H9 (cell line): ENCODE data around the gene APOBR. TPM values are rescaled to one million over a fixed set of nuclear protein-coding genes. Genes with fewer than 3 reads are reported as not detected.

Experiments
- DNase-seq: peaks from one replicate; pipeline ENCODE4 v3.0.0-alpha.2; 2017
- H2AFZ ChIP-seq: one replicate; pipeline ENCODE4 v1.6.1; 2013; ENCODE audit warnings: mild to moderate bottlenecking, low read length, control low read depth, moderate library complexity
- H2AK5ac ChIP-seq: 2 replicates; pipeline ENCODE4 v1.6.1; 2013; ENCODE audit warnings: low read length, control low read depth, mixed read lengths; ENCODE audit not compliant: insufficient read length
- H2BK120ac ChIP-seq: one replicate; pipeline ENCODE4 v1.6.1; 2013; ENCODE audit warnings: low read depth, mild to moderate bottlenecking, low read length, control low read depth, inconsistent platforms; ENCODE audit not compliant: poor library complexity, severe bottlenecking
- H2BK12ac ChIP-seq: 2 replicates; pipeline ENCODE4 v1.6.1; 2013; ENCODE audit warnings: low read length, control low read depth, mixed read lengths, low read depth; ENCODE audit not compliant: insufficient read length
- H2BK15ac ChIP-seq: 2 replicates; pipeline ENCODE4 v1.6.1; 2013; ENCODE audit warnings: low read depth, low read length, control low read depth
- H2BK20ac ChIP-seq: one replicate; pipeline ENCODE4 v1.6.1; 2013; ENCODE audit warnings: low read depth, mild to moderate bottlenecking, low read length, control low read depth, inconsistent platforms; ENCODE audit not compliant: poor library complexity, severe bottlenecking
- H2BK5ac ChIP-seq: 2 replicates; pipeline ENCODE4 v1.6.1; 2013; ENCODE audit warnings: low read length, control low read depth, mixed read lengths; ENCODE audit not compliant: insufficient read length
- H3K14ac ChIP-seq: 2 replicates; pipeline ENCODE4 v1.6.1; 2013; ENCODE audit warnings: low read length, control low read depth; ENCODE audit not compliant: insufficient read depth
- H3K18ac ChIP-seq: 2 replicates; pipeline ENCODE4 v1.6.1; 2013; ENCODE audit warnings: low read depth, mild to moderate bottlenecking, mixed read lengths, low read length, control low read depth; ENCODE audit not compliant: insufficient read length
- H3K23ac ChIP-seq: 2 replicates; pipeline ENCODE4 v1.6.1; 2013; ENCODE audit warnings: low read length, control low read depth, mixed read lengths, low read depth; ENCODE audit not compliant: insufficient read length
- H3K23me2 ChIP-seq: 2 replicates; pipeline ENCODE4 v1.6.1; 2013; ENCODE audit warnings: low read depth, mild to moderate bottlenecking, mixed read lengths, low read length, control low read depth; ENCODE audit not compliant: insufficient read length, poor library complexity, severe bottlenecking
- H3K27ac ChIP-seq: 2 replicates; pipeline ENCODE4 v1.5.1; 2013; ENCODE audit warnings: low read length, control low read depth, mixed read lengths, low read depth; ENCODE audit not compliant: insufficient read length
- H3K27me3 ChIP-seq: 2 replicates; pipeline ENCODE4 v1.6.1; 2013; ENCODE audit warnings: low read length, control low read depth, inconsistent platforms; ENCODE audit not compliant: insufficient read depth
- H3K4ac ChIP-seq: 2 replicates; pipeline ENCODE4 v1.6.1; 2013; ENCODE audit warnings: low read depth, mild to moderate bottlenecking, control low read depth, inconsistent platforms, low read length, moderate library complexity
- H3K4me1 ChIP-seq: 2 replicates; pipeline ENCODE4 v1.6.1; 2013; ENCODE audit warnings: low read length, control low read depth, inconsistent platforms; ENCODE audit not compliant: insufficient read depth
- H3K4me2 ChIP-seq: 2 replicates; pipeline ENCODE4 v1.6.1; 2013; ENCODE audit warnings: low read length, control low read depth, mixed read lengths; ENCODE audit not compliant: insufficient read length, insufficient read depth
- H3K56ac ChIP-seq: 2 replicates; pipeline ENCODE4 v1.6.1; 2013; ENCODE audit warnings: low read depth, mild to moderate bottlenecking, mixed read lengths, low read length, control low read depth; ENCODE audit not compliant: insufficient read length
- H3K79me1 ChIP-seq: 2 replicates; pipeline ENCODE4 v1.6.1; 2013; ENCODE audit warnings: low read depth, mild to moderate bottlenecking, moderate library complexity, low read length, control low read depth, inconsistent platforms; ENCODE audit not compliant: insufficient read depth, poor library complexity, severe bottlenecking
- H3K79me2 ChIP-seq: 2 replicates; pipeline ENCODE4 v1.6.1; 2013; ENCODE audit warnings: low read length, control low read depth, inconsistent platforms; ENCODE audit not compliant: insufficient read depth
- H3K9ac ChIP-seq: 2 replicates; pipeline ENCODE4 v1.6.1; 2013; ENCODE audit warnings: low read length, control low read depth, mixed read lengths; ENCODE audit not compliant: insufficient read length; ENCODE audit errors: extremely low read depth
- H3K9me3 ChIP-seq: one replicate; pipeline ENCODE4 v1.6.1; 2013; ENCODE audit warnings: low read depth, low read length, inconsistent platforms; ENCODE audit not compliant: control insufficient read depth
- H3T11ph ChIP-seq: one replicate; pipeline ENCODE4 v1.6.1; 2013; ENCODE audit warnings: mild to moderate bottlenecking, low read length, control low read depth, inconsistent platforms
- H4K20me1 ChIP-seq: one replicate; pipeline ENCODE4 v1.6.1; 2013; ENCODE audit not compliant: control insufficient read depth, insufficient read length, insufficient read depth
- H4K5ac ChIP-seq: 2 replicates; pipeline ENCODE4 v1.6.1; 2013; ENCODE audit warnings: low read depth, mild to moderate bottlenecking, mixed read lengths, low read length, control low read depth; ENCODE audit not compliant: insufficient read length
- H4K8ac ChIP-seq: replicated peaks from 2 replicates; pipeline ENCODE4 v1.6.1; 2013; ENCODE audit warnings: low read length, control low read depth, mixed read lengths, low read depth; ENCODE audit not compliant: insufficient read length
- H4K91ac ChIP-seq: 2 replicates; pipeline ENCODE4 v1.6.1; 2013; ENCODE audit warnings: low read depth, mild to moderate bottlenecking, moderate library complexity, mixed read lengths, low read length, control low read depth; ENCODE audit not compliant: insufficient read length
- H3K27ac Mint-ChIP-seq, 3 experiments: 2 replicates in 2 of 3; 3 replicates in 1 of 3; pipeline ENCODE4 v1.8.0; 2020 to 2021; ENCODE audit warnings: mixed read lengths in 3 of 3, mild to moderate bottlenecking in 1 of 3, moderate library complexity in 1 of 3
- H3K27me3 Mint-ChIP-seq: 2 replicates; pipeline ENCODE4 v1.8.0; 2021; ENCODE audit warnings: low read depth, mild to moderate bottlenecking, moderate library complexity, mixed read lengths
- H3K36me3 Mint-ChIP-seq, 3 experiments: 2 replicates in 2 of 3; 3 replicates in 1 of 3; pipeline ENCODE4 v1.8.0; 2020 to 2021; ENCODE audit warnings: low read depth in 3 of 3, mixed read lengths in 3 of 3; ENCODE audit not compliant: insufficient read depth in 1 of 3
- H3K4me1 Mint-ChIP-seq, 2 experiments: 2 replicates each; pipeline ENCODE4 v1.8.0; 2020; ENCODE audit warnings: mixed read lengths in 2 of 2
- H3K4me3 Mint-ChIP-seq, 2 experiments: 2 replicates in 1 of 2; 3 replicates in 1 of 2; pipeline ENCODE4 v1.8.0; 2020 to 2021; ENCODE audit warnings: mild to moderate bottlenecking in 2 of 2, mixed read lengths in 2 of 2, moderate library complexity in 1 of 2
- H3K9me3 Mint-ChIP-seq, 2 experiments: 2 replicates in 1 of 2; 3 replicates in 1 of 2; pipeline ENCODE4 v1.8.0; 2020; ENCODE audit warnings: mild to moderate bottlenecking in 2 of 2, mixed read lengths in 2 of 2, moderate library complexity in 1 of 2
- WGBS: extraction: QIAGEN DNeasy Blood & Tissue Kit; methylation state at CpG from one replicate; pipeline ENCODE4 v1.1.7; 2013; ENCODE audit warnings: missing lambda C conversion rate, low lambda C conversion rate, mixed read lengths; ENCODE audit not compliant: insufficient read length; ENCODE audit errors: extremely low coverage; 5-methylcytosine and 5-hydroxymethylcytosine counted together
- total RNA-seq: library from RNA; stranded (reverse); gene quantifications from 2 replicates; pipeline ENCODE4 v1.2.1, GENCODE V29; 2021
- TF ChIP-seq, protein P1 (sequence below): fragments of 200-600 bp; sonication (generic); conservative IDR thresholded peaks from 3 replicates; pipeline ENCODE4 v1.8.0; 2021; ENCODE audit warnings: antibody characterized with exemption, mild to moderate bottlenecking

The APOBR gene
- total RNA-seq, 1 experiment from 2014 or later, result not detected

GRCh38 chr16:28496844-28497243, 2.4 kb downstream of the APOBR start:
- no peak overlapping the region for H3K9ac ChIP-seq
- no peak overlapping the region for H3K4me3 Mint-ChIP-seq

More at GRCh38 chr16:28496844-28497243, 2.4 kb downstream of the APOBR start:
- H3K27me3 ChIP-seq, result no peaks in the 10 kb centered on the region
- H3K14ac ChIP-seq, result no peak overlapping the region
- no peak overlapping the region for H4K5ac ChIP-seq
- H3K4ac ChIP-seq, result no peak overlapping the region
- no peak overlapping the region for H3T11ph ChIP-seq
- no peaks in the 10 kb centered on the region for H3K4me1 ChIP-seq
- H2BK20ac ChIP-seq, result no peak overlapping the region
- no CpG with 5 or more reads among the region's 19 CpGs for WGBS
- H2BK12ac ChIP-seq, result no peak overlapping the region
- DNase-seq, result no peak
- no peak overlapping the region for H2AK5ac ChIP-seq
- H3K27ac ChIP-seq, result no peak overlapping the region
- peaks cover 23% of the 10 kb centered on the region for H3K27me3 Mint-ChIP-seq
- no peaks in the 10 kb centered on the region for H3K36me3 Mint-ChIP-seq
- H4K8ac ChIP-seq, result no peak overlapping the region
- no peak overlapping the region for H3K4me2 ChIP-seq
- H2AFZ ChIP-seq, result no peak overlapping the region
- TF ChIP-seq, protein P1, sequence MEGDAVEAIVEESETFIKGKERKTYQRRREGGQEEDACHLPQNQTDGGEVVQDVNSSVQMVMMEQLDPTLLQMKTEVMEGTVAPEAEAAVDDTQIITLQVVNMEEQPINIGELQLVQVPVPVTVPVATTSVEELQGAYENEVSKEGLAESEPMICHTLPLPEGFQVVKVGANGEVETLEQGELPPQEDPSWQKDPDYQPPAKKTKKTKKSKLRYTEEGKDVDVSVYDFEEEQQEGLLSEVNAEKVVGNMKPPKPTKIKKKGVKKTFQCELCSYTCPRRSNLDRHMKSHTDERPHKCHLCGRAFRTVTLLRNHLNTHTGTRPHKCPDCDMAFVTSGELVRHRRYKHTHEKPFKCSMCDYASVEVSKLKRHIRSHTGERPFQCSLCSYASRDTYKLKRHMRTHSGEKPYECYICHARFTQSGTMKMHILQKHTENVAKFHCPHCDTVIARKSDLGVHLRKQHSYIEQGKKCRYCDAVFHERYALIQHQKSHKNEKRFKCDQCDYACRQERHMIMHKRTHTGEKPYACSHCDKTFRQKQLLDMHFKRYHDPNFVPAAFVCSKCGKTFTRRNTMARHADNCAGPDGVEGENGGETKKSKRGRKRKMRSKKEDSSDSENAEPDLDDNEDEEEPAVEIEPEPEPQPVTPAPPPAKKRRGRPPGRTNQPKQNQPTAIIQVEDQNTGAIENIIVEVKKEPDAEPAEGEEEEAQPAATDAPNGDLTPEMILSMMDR, result no peak
- H2BK5ac ChIP-seq, result no peak overlapping the region
- no peak overlapping the region for H2BK120ac ChIP-seq
- H4K91ac ChIP-seq, result peak overlapping the region; percentile 38
- H3K79me1 ChIP-seq, result no peaks in the 10 kb centered on the region
- no peaks in the 10 kb centered on the region for H3K9me3 Mint-ChIP-seq
- H2BK15ac ChIP-seq, result no peak overlapping the region
- no peak overlapping the region for H3K27ac Mint-ChIP-seq
- H3K56ac ChIP-seq, result no peak overlapping the region
- no peak overlapping the region for H3K18ac ChIP-seq
- H4K20me1 ChIP-seq, result peaks cover 3% of the 10 kb centered on the region
- H3K23ac ChIP-seq, result no peak overlapping the region
- peaks cover 2% of the 10 kb centered on the region in 2 experiments; a peak in 1 of 4 replicates for H3K4me1 Mint-ChIP-seq
- H3K9me3 ChIP-seq, result no peaks in the 10 kb centered on the region
- peaks cover 3% of the 10 kb centered on the region for H3K23me2 ChIP-seq
- no peaks in the 10 kb centered on the region for H3K79me2 ChIP-seq
